GM19099 (cell line): Measurements from ENCODE around the gene KCTD6.

Source experiments
- POLR2A ChIP-seq: IDR thresholded peaks from 3 replicates; pipeline ENCODE4 v1.6.1; 2011; ENCODE audit warnings: low read depth; ENCODE audit not compliant: insufficient read length; ENCODE audit errors: extremely low read depth

KCTD6 gene

GRCh38 chr3:58531956-58532355, 40.1 kb downstream of the KCTD6 start:
- TF ChIP-seq POLR2A = no peak

GRCh38 chr3:58532794-58533220, 40.9 kb downstream of the KCTD6 start:
- no peak for TF ChIP-seq POLR2A

- TF ChIP-seq POLR2A = no peak
Measured at GRCh38 chr3:58534592-58535494, 42.9 kb downstream of the KCTD6 start.

GRCh38 chr3:58535531-58536500, 43.9 kb downstream of the KCTD6 start:
- no peak for TF ChIP-seq POLR2A

- no peak for TF ChIP-seq POLR2A
Measured at GRCh38 chr3:58536501-58537411, 44.9 kb downstream of the KCTD6 start, which contains the start of gene ACOX2. ACOX2 (minus strand) TSS chr3:58537190; CDS start chr3:58535106, 2,084 bp downstream.

GRCh38 chr3:58537412-58538301, 45.8 kb downstream of the KCTD6 start:
- TF ChIP-seq POLR2A = no peak

- TF ChIP-seq POLR2A = no peak
Measured at GRCh38 chr3:58539626-58540025, 47.7 kb downstream of the KCTD6 start.

GRCh38 chr3:58540176-58540858, 48.4 kb downstream of the KCTD6 start:
- TF ChIP-seq POLR2A = no peak

- TF ChIP-seq POLR2A = no peak
Measured at GRCh38 chr3:58544541-58544940, 52.6 kb downstream of the KCTD6 start.

- TF ChIP-seq POLR2A = no peak
Measured at GRCh38 chr3:58551636-58552180, 59.8 kb downstream of the KCTD6 start.
